Endodermal cell (in vitro differentiated cells): ENCODE results near the gene CASP9. TPM values are rescaled to one million over a fixed set of nuclear protein-coding genes. Genes with fewer than 3 reads are reported as not detected.

Experiments used
- DNase-seq: peaks from one replicate; pipeline ENCODE4 v3.0.0-alpha.2; 2017
- H3K27ac ChIP-seq: 2 replicates; pipeline ENCODE4 v1.5.1; 2013; ENCODE audit warnings: mild to moderate bottlenecking, low read depth, low read length, moderate library complexity
- H3K27me3 ChIP-seq: 2 replicates; pipeline ENCODE4 v1.6.1; 2013; ENCODE audit warnings: mild to moderate bottlenecking, low read length, moderate library complexity; ENCODE audit not compliant: insufficient read depth, control insufficient read depth, poor library complexity, severe bottlenecking
- H3K36me3 ChIP-seq: 2 replicates; pipeline ENCODE4 v1.7.0; 2013; ENCODE audit warnings: mild to moderate bottlenecking, low read length, moderate library complexity; ENCODE audit not compliant: control insufficient read depth, insufficient read depth
- H3K4me1 ChIP-seq: one replicate; pipeline ENCODE4 v1.7.0; 2013; ENCODE audit warnings: low read length; ENCODE audit not compliant: control insufficient read depth, insufficient read depth
- H3K4me3 ChIP-seq: 2 replicates; pipeline ENCODE4 v1.5.1; 2013; ENCODE audit warnings: mild to moderate bottlenecking, low read length, moderate library complexity
- H3K9ac ChIP-seq: 2 replicates; pipeline ENCODE4 v1.6.1; 2013; ENCODE audit warnings: mild to moderate bottlenecking, low read length, moderate library complexity; ENCODE audit not compliant: poor library complexity, severe bottlenecking; ENCODE audit errors: extremely low read depth
- H3K9me3 ChIP-seq: 2 replicates; pipeline ENCODE4 v1.6.1; 2013; ENCODE audit warnings: mild to moderate bottlenecking, low read length, moderate library complexity; ENCODE audit not compliant: control insufficient read depth
- H3K27ac Mint-ChIP-seq: 2 replicates; pipeline ENCODE4 v1.8.0; 2020; ENCODE audit warnings: mixed read lengths
- H3K27me3 Mint-ChIP-seq: 2 replicates; pipeline ENCODE4 v1.8.0; 2021; ENCODE audit warnings: mild to moderate bottlenecking, mixed read lengths; ENCODE audit not compliant: insufficient read depth
- H3K36me3 Mint-ChIP-seq: 2 replicates; pipeline ENCODE4 v1.8.0; 2020; ENCODE audit warnings: low read depth, mixed read lengths
- H3K4me1 Mint-ChIP-seq: 2 replicates; pipeline ENCODE4 v1.8.0; 2020; ENCODE audit warnings: mixed read lengths
- H3K4me3 Mint-ChIP-seq: 2 replicates; pipeline ENCODE4 v1.8.0; 2020; ENCODE audit warnings: mild to moderate bottlenecking, moderate library complexity, mixed read lengths
- H3K9me3 Mint-ChIP-seq: 2 replicates; pipeline ENCODE4 v1.8.0; 2020; ENCODE audit warnings: mild to moderate bottlenecking, mixed read lengths
- WGBS, 2 experiments: methylation state at CpG; one replicate each; pipeline versions ENCODE4 v1.1.5 to v1.1.7; 2013; ENCODE audit warnings: missing lambda C conversion rate in 2 of 2, mixed read lengths in 1 of 2; ENCODE audit not compliant: insufficient coverage in 1 of 2, insufficient read length in 1 of 2; 5-methylcytosine and 5-hydroxymethylcytosine counted together
- total RNA-seq, 2 donors: library from RNA; stranded (reverse); fragmentation: NEBNext Ultra II Directional in 1 of 2; extraction: Animal tissue kit (Norgen Biotek cat#: 25700) in 1 of 2; gene quantifications; 2 replicates in 1 of 2; 3 replicates in 1 of 2; pipeline ENCODE4 v1.2.1, GENCODE V29; 2021
- TF ChIP-seq, protein P1 (sequence below): fragments of 200-600 bp; sonication (generic); conservative IDR thresholded peaks from 2 replicates; pipeline ENCODE4 v1.5.0; 2021; ENCODE audit warnings: antibody characterized with exemption, mild to moderate bottlenecking

Gene CASP9
- total RNA-seq, 2 donors from 2014 or later = 15.5 to 16.1 TPM

DNA sequence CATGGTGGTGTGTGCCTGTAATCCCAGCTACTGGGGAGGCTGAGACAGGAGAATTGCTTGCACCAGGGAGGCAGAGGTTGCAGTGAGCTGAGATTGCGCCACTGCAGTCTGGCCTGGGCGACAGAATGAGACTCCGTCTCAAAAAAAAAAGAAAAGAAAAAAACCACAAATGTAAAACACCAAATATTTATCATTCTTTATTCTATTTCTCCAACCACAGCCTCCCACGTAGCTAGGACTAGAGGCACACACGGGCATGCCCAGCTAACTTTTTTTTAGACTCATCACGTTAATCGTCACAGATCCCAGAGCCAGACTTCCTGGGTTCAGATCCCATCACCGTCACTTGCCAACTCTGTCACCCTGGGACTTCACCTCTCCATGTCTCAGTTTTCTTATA is 16.2 kb upstream of the CASP9 start:
- H3K9me3 ChIP-seq = no peaks in the 10 kb centered on the region

DNA sequence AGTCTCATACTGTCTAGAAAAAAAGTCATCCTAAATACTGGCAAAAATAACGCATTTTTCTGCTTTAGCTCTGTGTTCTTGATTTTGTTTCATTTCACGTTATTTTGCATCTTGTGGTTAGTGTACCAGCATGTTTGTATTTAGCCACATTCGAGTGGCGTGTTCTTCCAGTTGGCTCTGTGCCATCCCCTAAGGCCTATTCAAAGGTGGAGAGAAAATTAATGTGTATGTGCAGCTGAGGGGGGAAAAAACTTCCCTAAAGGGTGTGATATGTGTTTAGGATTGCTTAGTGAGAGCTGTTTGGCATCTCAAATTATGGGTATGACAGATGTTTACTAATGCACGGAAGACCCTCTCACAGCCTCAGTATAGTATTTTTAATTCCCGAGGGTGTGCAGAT is 14.8 kb upstream of the CASP9 start:
- Histone ChIP-seq H3K9me3 (no peaks in the 10 kb centered on the region), H3K4me1 (no peaks in the 10 kb centered on the region), H3K9ac (no peak overlapping the region), H3K27ac (no peak overlapping the region), H3K27me3 (no peaks in the 10 kb centered on the region), H3K4me3 (no peak overlapping the region), H3K36me3 (peaks cover 80% of the 10 kb centered on the region)
- H3K27ac Mint-ChIP-seq = no peak overlapping the region
- DNase-seq = no peak
- no peaks in the 10 kb centered on the region for H3K27me3 Mint-ChIP-seq
- TF ChIP-seq, protein P1, sequence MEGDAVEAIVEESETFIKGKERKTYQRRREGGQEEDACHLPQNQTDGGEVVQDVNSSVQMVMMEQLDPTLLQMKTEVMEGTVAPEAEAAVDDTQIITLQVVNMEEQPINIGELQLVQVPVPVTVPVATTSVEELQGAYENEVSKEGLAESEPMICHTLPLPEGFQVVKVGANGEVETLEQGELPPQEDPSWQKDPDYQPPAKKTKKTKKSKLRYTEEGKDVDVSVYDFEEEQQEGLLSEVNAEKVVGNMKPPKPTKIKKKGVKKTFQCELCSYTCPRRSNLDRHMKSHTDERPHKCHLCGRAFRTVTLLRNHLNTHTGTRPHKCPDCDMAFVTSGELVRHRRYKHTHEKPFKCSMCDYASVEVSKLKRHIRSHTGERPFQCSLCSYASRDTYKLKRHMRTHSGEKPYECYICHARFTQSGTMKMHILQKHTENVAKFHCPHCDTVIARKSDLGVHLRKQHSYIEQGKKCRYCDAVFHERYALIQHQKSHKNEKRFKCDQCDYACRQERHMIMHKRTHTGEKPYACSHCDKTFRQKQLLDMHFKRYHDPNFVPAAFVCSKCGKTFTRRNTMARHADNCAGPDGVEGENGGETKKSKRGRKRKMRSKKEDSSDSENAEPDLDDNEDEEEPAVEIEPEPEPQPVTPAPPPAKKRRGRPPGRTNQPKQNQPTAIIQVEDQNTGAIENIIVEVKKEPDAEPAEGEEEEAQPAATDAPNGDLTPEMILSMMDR = no peak
- no peaks in the 10 kb centered on the region for H3K9me3 Mint-ChIP-seq
- H3K4me3 Mint-ChIP-seq = no peak overlapping the region
- H3K36me3 Mint-ChIP-seq = peaks cover 65% of the 10 kb centered on the region
- no peaks in the 10 kb centered on the region for H3K4me1 Mint-ChIP-seq
- 87% methylated on average over 5 to 6 of the region's 6 CpGs for WGBS, 2 experiments

More for the DNA sequence above, 16.2 kb upstream of the CASP9 start:
- Histone ChIP-seq H3K27ac (no peak overlapping the region), H3K9ac (no peak overlapping the region), H3K27me3 (no peaks in the 10 kb centered on the region), H3K36me3 (peaks cover 83% of the 10 kb centered on the region), H3K4me1 (no peaks in the 10 kb centered on the region), H3K4me3 (no peak overlapping the region)
- H3K9me3 Mint-ChIP-seq = no peaks in the 10 kb centered on the region
- no peaks in the 10 kb centered on the region for H3K4me1 Mint-ChIP-seq
- H3K27me3 Mint-ChIP-seq = no peaks in the 10 kb centered on the region
- no peak for DNase-seq
- no peak overlapping the region for H3K4me3 Mint-ChIP-seq
- WGBS, 2 experiments = 98 to 100% methylated on average over 2 to 8 of the region's 8 CpGs
- TF ChIP-seq, protein P1 = no peak
- H3K27ac Mint-ChIP-seq = no peak overlapping the region
- H3K36me3 Mint-ChIP-seq = peaks cover 70% of the 10 kb centered on the region

DNA sequence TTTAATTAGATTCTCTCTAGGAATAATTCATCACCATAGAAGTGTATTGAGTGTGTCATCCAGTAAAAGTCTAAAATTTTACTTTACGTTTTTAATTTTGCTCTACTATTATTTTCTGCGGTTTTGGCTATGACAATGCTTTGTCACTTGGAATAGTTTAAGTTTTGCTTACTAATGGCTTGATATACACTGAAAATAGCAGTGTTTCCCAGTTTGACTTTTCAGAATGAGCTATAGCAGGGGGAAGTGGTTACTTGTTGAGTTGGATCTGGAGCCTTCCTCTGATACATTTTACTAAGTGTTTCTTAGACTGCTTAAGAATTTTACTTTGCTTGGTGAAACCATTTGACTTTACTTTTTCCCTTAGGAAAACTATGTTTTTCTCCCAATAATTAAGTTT is 7.7 kb upstream of the CASP9 start:
- H3K27ac Mint-ChIP-seq = no peak overlapping the region
- no peak overlapping the region for H3K4me3 ChIP-seq
- H3K27me3 Mint-ChIP-seq = no peaks in the 10 kb centered on the region
- 94 to 100% methylated on average over 2 of the region's 2 CpGs for WGBS, 2 experiments
- no peak overlapping the region for H3K4me3 Mint-ChIP-seq
- peaks cover 35% of the 10 kb centered on the region for H3K36me3 Mint-ChIP-seq
- H3K4me1 Mint-ChIP-seq = peaks cover 8% of the 10 kb centered on the region
- DNase-seq = no peak
- TF ChIP-seq, protein P1 = no peak
- no peaks in the 10 kb centered on the region for H3K9me3 ChIP-seq
- no peaks in the 10 kb centered on the region for H3K4me1 ChIP-seq
- no peak overlapping the region for H3K9ac ChIP-seq
- peaks cover 48% of the 10 kb centered on the region for H3K36me3 ChIP-seq
- no peaks in the 10 kb centered on the region for H3K27me3 ChIP-seq
- H3K9me3 Mint-ChIP-seq = no peaks in the 10 kb centered on the region
- no peak overlapping the region for H3K27ac ChIP-seq
